Ascending aorta (tissue), 2 donors: ENCODE measurements around the gene CFAP20DC. TPM values are rescaled to one million over a fixed set of nuclear protein-coding genes. Genes with fewer than 3 reads are reported as not detected.

Source experiments
- DNase-seq, 2 donors: peaks; one replicate each; pipeline ENCODE4 v3.0.0-alpha.2; 2019; ENCODE audit warnings: low spot score in 2 of 2
- H3K27ac ChIP-seq, 2 donors: fragments of 200-600 bp; sonication (generic); one replicate each; pipeline ENCODE4 v1.5.1; 2016 to 2017; ENCODE audit warnings: mild to moderate bottlenecking in 1 of 2
- H3K27me3 ChIP-seq: fragments of 200-600 bp; sonication (generic); one replicate; pipeline ENCODE4 v1.5.1; 2017
- H3K36me3 ChIP-seq, 2 donors: fragments of 200-600 bp; sonication (generic); one replicate each; pipeline ENCODE4 v1.5.1; 2016
- H3K4me1 ChIP-seq, 2 donors: fragments of 200-600 bp; sonication (generic); one replicate each; pipeline ENCODE4 v1.5.1; 2016 to 2017; ENCODE audit warnings: mild to moderate bottlenecking in 1 of 2
- H3K4me3 ChIP-seq, 2 donors: fragments of 200-600 bp; sonication (generic); one replicate each; pipeline ENCODE4 v1.5.1; 2016 to 2017; ENCODE audit warnings: mild to moderate bottlenecking in 1 of 2
- H3K9me3 ChIP-seq, 2 donors: fragments of 200-600 bp; sonication (generic); one replicate each; pipeline ENCODE4 v1.5.1; 2016
- intact Hi-C: fragments of 100-400 bp; cut with DNase I; formaldehyde crosslinking; loops from one replicate; pipeline ENCODE4 v1.15.1; 2023
- total RNA-seq: library from RNA; depleted of rRNA; stranded (reverse); fragments of >200 nt; gene quantifications from one replicate; pipeline ENCODE4 v1.1.0, GENCODE V29; 2016
- TF ChIP-seq, protein P1 (sequence below), 3 experiments: fragments of 200-600 bp in 2 of 3; fragments of 450-650 bp in 1 of 3; sonication (generic) in 2 of 3; IDR thresholded peaks; one replicate each; pipeline ENCODE4 v1.5.1; 2016 to 2019; ENCODE audit warnings: antibody characterized with exemption in 3 of 3, mild to moderate bottlenecking in 1 of 3, moderate library complexity in 1 of 3

Gene CFAP20DC
- total RNA-seq, 1 donor from 2014 or later, result not detected

DNA sequence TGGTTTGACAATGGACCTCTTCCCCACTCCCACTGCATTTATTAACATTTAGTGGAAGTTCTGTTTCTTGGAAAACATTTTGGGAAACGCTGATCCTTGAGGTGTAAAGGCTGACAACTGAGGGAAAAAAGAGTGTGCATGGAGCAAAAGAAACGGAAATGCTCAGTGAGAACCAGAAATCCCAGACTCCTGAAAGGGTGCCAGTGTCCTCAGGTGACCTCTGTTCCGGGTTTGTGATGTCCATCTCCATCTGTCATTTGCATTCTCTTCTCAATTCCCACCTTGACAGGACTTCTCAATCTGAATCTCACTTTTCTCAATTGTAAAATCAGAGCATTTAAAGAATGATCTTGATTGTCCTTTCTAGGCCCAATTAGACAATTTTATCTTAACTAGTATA, 312.2 kb downstream of the CFAP20DC start:
- H3K36me3 ChIP-seq, result no peaks in the 10 kb centered on the region
- H3K9me3 ChIP-seq, result no peaks in the 10 kb centered on the region
- no peaks in the 10 kb centered on the region for H3K4me1 ChIP-seq
- TF ChIP-seq, protein P1, sequence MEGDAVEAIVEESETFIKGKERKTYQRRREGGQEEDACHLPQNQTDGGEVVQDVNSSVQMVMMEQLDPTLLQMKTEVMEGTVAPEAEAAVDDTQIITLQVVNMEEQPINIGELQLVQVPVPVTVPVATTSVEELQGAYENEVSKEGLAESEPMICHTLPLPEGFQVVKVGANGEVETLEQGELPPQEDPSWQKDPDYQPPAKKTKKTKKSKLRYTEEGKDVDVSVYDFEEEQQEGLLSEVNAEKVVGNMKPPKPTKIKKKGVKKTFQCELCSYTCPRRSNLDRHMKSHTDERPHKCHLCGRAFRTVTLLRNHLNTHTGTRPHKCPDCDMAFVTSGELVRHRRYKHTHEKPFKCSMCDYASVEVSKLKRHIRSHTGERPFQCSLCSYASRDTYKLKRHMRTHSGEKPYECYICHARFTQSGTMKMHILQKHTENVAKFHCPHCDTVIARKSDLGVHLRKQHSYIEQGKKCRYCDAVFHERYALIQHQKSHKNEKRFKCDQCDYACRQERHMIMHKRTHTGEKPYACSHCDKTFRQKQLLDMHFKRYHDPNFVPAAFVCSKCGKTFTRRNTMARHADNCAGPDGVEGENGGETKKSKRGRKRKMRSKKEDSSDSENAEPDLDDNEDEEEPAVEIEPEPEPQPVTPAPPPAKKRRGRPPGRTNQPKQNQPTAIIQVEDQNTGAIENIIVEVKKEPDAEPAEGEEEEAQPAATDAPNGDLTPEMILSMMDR (IDR thresholded peaks at IDR 0.05), result no peak
- no peak overlapping the region for H3K27ac ChIP-seq
- no peak overlapping the region for H3K4me3 ChIP-seq
- intact Hi-C loops, result no loop called here
- H3K27me3 ChIP-seq, result no peaks in the 10 kb centered on the region
- DNase-seq, result no peak

DNA sequence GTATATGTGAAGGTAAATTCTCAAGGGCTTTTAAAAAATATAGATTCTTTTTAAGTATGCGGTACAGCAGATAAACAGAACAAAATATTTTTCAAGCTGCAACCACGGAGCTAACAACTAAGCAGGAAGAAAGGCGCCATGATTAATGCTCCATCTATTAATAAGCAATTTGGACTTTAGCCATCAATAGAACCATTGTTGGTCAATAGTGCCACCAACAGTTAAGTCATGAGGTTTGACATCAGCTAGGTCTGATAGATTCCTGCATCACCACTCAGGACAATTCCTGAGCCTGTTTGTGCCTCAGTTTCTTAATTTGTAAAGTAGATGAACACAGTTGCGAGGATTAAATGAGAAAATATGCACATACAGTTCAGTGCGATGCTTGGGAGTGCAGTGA, 318.2 kb downstream of the CFAP20DC start:
- Histone ChIP-seq H3K36me3 (no peaks in the 10 kb centered on the region), H3K9me3 (no peaks in the 10 kb centered on the region), H3K4me1 (no peaks in the 10 kb centered on the region), H3K4me3 (no peak overlapping the region), H3K27ac (no peak overlapping the region), H3K27me3 (no peaks in the 10 kb centered on the region)
- no peak for DNase-seq
- TF ChIP-seq, protein P1 (IDR thresholded peaks at IDR 0.05), result no peak
- intact Hi-C loops, result no loop called here

GRCh38 chr3:58728723-58729122, 321.1 kb downstream of the CFAP20DC start:
- Histone ChIP-seq H3K36me3 (no peaks in the 10 kb centered on the region), H3K27me3 (no peaks in the 10 kb centered on the region), H3K27ac (no peak overlapping the region), H3K4me3 (no peak overlapping the region), H3K9me3 (no peaks in the 10 kb centered on the region), H3K4me1 (no peaks in the 10 kb centered on the region)
- DNase-seq, result no peak
- intact Hi-C loops, result no loop called here
- TF ChIP-seq, protein P1 (IDR thresholded peaks at IDR 0.05), result no peak

- Histone ChIP-seq H3K27me3 (no peaks in the 10 kb centered on the region), H3K9me3 (no peaks in the 10 kb centered on the region), H3K4me3 (no peak overlapping the region), H3K4me1 (no peaks in the 10 kb centered on the region), H3K27ac (no peak overlapping the region), H3K36me3 (no peaks in the 10 kb centered on the region)
- intact Hi-C loops, result no loop called here
- DNase-seq, result no peak
- TF ChIP-seq, protein P1 (IDR thresholded peaks at IDR 0.05), result no peak
These were observed 324.4 kb downstream of the CFAP20DC start for GRCh38 chr3:58725326-58725853.

DNA sequence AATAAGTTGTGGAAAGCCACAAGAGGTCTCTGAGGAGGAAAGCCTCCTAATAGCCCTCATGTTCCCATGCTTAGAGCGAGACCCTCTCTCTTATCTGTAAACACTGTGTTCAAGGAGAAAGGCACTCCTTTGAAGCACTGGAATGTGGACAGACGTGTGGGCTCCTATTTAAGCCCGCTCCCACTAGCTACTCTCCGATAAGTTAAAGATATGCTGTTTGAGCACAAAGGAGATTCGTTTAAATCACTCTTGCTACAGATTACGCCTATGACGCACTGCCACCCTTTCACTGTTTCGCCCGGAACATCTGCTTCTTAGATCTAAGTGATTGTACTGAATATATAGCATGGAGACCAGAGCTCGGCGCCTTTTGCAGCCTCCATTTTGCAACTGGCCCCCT, 325.5 kb downstream of the CFAP20DC start:
- no peak for DNase-seq
- Histone ChIP-seq H3K36me3 (no peaks in the 10 kb centered on the region), H3K9me3 (no peaks in the 10 kb centered on the region), H3K4me1 (no peaks in the 10 kb centered on the region), H3K4me3 (no peak overlapping the region), H3K27ac (no peak overlapping the region), H3K27me3 (no peaks in the 10 kb centered on the region)
- intact Hi-C loops, result no loop called here
- TF ChIP-seq, protein P1 (IDR thresholded peaks at IDR 0.05), result no peak

GRCh38 chr3:58723173-58723572, 326.7 kb downstream of the CFAP20DC start:
- Histone ChIP-seq H3K4me1 (no peaks in the 10 kb centered on the region), H3K9me3 (no peaks in the 10 kb centered on the region), H3K27me3 (no peaks in the 10 kb centered on the region), H3K27ac (no peak overlapping the region), H3K36me3 (no peaks in the 10 kb centered on the region), H3K4me3 (no peak overlapping the region)
- TF ChIP-seq, protein P1 (IDR thresholded peaks at IDR 0.05), result no peak
- DNase-seq, result no peak
- intact Hi-C loops, result no loop called here
